Prostate gland (tissue), 2 donors: ENCODE results near the gene AHCYL2.

Source experiments
- POLR2A ChIP-seq: fragments of 450-650 bp; IDR thresholded peaks from one replicate; pipeline ENCODE4 v1.6.1; 2016; ENCODE audit warnings: antibody characterized with exemption, mild to moderate bottlenecking
- POLR2AphosphoS5 ChIP-seq: sonication (generic); formaldehyde crosslinking; IDR thresholded peaks from one replicate; pipeline ENCODE4 v1.6.1; 2017; ENCODE audit warnings: antibody characterized with exemption
- TF ChIP-seq, protein P1 (sequence below), 4 experiments: fragments of 200-600 bp in 2 of 4; fragments of 450-650 bp in 2 of 4; sonication (generic) in 2 of 4; IDR thresholded peaks; 1 replicate in 3 of 4; 2 replicates in 1 of 4; pipeline ENCODE4 v1.5.1; 2016 to 2019; ENCODE audit warnings: antibody characterized with exemption in 4 of 4, mild to moderate bottlenecking in 2 of 4, moderate library complexity in 2 of 4

DNA sequence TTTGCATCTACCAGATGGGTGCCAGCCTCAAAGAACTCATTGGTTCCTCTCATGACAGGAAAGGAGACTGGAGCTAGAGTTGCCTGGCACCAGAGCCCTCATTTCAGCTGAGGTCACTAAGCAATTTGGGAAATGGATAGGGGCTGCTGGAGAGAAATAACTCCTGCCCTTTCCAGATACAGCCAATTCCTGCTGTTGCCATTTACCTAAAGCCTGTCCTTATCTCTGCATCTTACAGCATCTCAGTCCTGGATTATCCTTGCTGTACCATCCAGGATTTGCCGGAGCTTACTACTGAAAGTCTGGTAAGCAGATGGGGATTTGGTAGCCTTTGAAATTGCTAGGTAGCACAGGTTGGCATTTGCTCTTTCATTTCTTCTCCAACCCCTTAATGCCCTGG, 245.6 kb downstream of the AHCYL2 start:
- TF ChIP-seq POLR2AphosphoS5 (no peak), POLR2A (no peak)
- TF ChIP-seq, protein P1, sequence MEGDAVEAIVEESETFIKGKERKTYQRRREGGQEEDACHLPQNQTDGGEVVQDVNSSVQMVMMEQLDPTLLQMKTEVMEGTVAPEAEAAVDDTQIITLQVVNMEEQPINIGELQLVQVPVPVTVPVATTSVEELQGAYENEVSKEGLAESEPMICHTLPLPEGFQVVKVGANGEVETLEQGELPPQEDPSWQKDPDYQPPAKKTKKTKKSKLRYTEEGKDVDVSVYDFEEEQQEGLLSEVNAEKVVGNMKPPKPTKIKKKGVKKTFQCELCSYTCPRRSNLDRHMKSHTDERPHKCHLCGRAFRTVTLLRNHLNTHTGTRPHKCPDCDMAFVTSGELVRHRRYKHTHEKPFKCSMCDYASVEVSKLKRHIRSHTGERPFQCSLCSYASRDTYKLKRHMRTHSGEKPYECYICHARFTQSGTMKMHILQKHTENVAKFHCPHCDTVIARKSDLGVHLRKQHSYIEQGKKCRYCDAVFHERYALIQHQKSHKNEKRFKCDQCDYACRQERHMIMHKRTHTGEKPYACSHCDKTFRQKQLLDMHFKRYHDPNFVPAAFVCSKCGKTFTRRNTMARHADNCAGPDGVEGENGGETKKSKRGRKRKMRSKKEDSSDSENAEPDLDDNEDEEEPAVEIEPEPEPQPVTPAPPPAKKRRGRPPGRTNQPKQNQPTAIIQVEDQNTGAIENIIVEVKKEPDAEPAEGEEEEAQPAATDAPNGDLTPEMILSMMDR (IDR thresholded peaks at IDR 0.05): no peak
